ENCODE measurements around the gene PTK6. TPM values are rescaled to one million over a fixed set of nuclear protein-coding genes. Genes with fewer than 3 reads are reported as not detected.
"Not testable (repeated sequence)": the region's sequence is repeated elsewhere in the genome, so short reads cannot be mapped to it uniquely, and the experiment has no call there.

The PTK6 gene
- total RNA-seq, 1 donor from 2014 or later = 0.13 TPM

DNA sequence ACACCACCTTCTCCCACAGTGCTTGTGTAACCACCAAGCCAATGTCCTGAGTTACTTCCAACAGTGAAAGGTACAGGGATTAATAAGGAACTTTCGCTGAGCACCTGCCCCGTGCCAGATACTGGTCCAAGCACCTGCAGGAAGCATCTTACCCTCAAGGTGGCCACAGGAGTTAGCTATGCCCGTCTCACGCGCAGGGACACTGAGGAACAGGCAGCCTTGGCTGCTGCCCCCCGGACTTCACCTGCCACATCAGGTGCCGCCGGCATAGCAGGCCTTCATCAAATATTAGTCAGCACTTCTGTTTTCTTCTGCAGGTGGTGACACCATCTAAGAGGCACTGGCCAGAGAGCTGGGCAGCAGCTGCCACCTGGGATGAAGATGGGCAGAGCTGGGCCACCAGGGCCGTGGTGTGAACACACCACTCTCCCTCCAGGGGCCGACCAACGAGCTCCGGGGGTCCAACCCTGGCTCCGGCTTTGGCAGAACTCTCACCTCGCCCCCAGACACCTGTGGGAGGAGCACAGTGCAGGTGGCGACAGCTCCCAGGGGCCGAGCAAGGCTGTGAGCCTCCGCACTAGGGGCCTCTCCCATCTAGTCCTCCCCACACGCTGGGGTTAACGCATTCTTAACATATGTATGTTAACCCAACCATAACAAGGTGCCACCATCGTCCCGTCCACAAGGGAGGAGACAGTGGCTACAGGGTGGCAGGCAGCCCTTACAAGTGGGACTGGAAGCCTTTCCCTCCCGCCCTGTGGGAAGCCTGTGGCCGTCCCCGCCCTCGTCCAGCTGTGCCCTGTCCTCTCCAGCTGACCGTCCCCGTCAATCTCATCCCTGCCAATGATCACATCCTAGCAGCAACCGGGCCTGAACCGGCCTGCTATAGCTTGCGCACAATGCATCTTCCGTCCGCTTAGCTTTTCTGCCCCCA lies 19.5 kb downstream of the PTK6 start:
- no peaks in the 10 kb centered on the region for H3K9me3 Mint-ChIP-seq (ENCODE audit: unreplicated experiment)
- peak overlapping the region; percentile 48 for H3K4me3 Mint-ChIP-seq (ENCODE audit: unreplicated experiment)
- no peak for DNase-seq (ENCODE audit: extremely low spot score, unreplicated experiment)
- TF ChIP-seq CTCF (IDR thresholded peaks at IDR 0.05) = no peak
- H3K27me3 Mint-ChIP-seq (ENCODE audit: unreplicated experiment) = peaks cover 11% of the 10 kb centered on the region
- H3K36me3 Mint-ChIP-seq (ENCODE audit: unreplicated experiment) = peaks cover 3% of the 10 kb centered on the region
- H3K4me1 Mint-ChIP-seq (ENCODE audit: unreplicated experiment) = peaks cover 14% of the 10 kb centered on the region
- no peak overlapping the region for H3K27ac Mint-ChIP-seq (ENCODE audit: unreplicated experiment)

DNA sequence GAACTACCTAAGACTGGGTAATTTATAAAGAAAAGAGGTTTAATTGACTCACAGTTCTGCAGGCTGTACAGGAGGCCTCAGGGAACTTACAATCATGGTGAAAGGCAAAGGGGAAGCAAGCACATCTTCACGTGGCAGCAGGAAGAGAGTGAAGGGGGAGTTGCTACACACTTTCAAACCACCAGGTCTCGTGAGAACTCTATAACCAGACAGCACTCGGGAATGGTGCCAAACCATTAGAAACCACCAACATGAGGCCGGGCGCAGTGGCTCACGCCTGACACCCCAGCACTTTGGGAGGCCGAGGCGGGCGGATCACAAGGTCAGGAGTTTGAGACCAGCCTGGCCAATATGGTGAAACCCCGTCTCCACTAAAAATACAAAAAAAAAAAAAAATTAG lies 22.7 kb downstream of the PTK6 start:
- not testable (repeated sequence) for H3K4me3 Mint-ChIP-seq (ENCODE audit: unreplicated experiment); H3K36me3 Mint-ChIP-seq (ENCODE audit: unreplicated experiment); H3K4me1 Mint-ChIP-seq (ENCODE audit: unreplicated experiment); H3K27ac Mint-ChIP-seq (ENCODE audit: unreplicated experiment); DNase-seq (ENCODE audit: extremely low spot score, unreplicated experiment); H3K9me3 Mint-ChIP-seq (ENCODE audit: unreplicated experiment)
- H3K27me3 Mint-ChIP-seq (ENCODE audit: unreplicated experiment) = peaks cover 30% of the 10 kb centered on the region

- H3K27me3 Mint-ChIP-seq (ENCODE audit: unreplicated experiment) = peaks cover 37% of the 10 kb centered on the region
- H3K9me3 Mint-ChIP-seq (ENCODE audit: unreplicated experiment) = no peaks in the 10 kb centered on the region
- H3K4me3 Mint-ChIP-seq (ENCODE audit: unreplicated experiment) = no peak overlapping the region
- no peaks in the 10 kb centered on the region for H3K36me3 Mint-ChIP-seq (ENCODE audit: unreplicated experiment)
- no peak for TF ChIP-seq CTCF (IDR thresholded peaks at IDR 0.05)
- no peak overlapping the region for H3K27ac Mint-ChIP-seq (ENCODE audit: unreplicated experiment)
- no peak for DNase-seq (ENCODE audit: extremely low spot score, unreplicated experiment)
- H3K4me1 Mint-ChIP-seq (ENCODE audit: unreplicated experiment) = no peaks in the 10 kb centered on the region
These were observed 24.0 kb downstream of the PTK6 start for GRCh38 chr20:63513207-63513606.

- TF ChIP-seq CTCF (IDR thresholded peaks at IDR 0.05) = no peak
- H3K4me3 Mint-ChIP-seq (ENCODE audit: unreplicated experiment) = no peak overlapping the region
These were observed 28.1 kb downstream of the PTK6 start for GRCh38 chr20:63509088-63509564.

GRCh38 chr20:63508072-63508768 lies 29.0 kb downstream of the PTK6 start:
- peaks cover 48% of the 10 kb centered on the region for H3K27me3 Mint-ChIP-seq (ENCODE audit: unreplicated experiment)
- no peaks in the 10 kb centered on the region for H3K4me1 Mint-ChIP-seq (ENCODE audit: unreplicated experiment)
- H3K27ac Mint-ChIP-seq (ENCODE audit: unreplicated experiment) = no peak overlapping the region
- TF ChIP-seq CTCF (IDR thresholded peaks at IDR 0.05) = no peak
- no peaks in the 10 kb centered on the region for H3K36me3 Mint-ChIP-seq (ENCODE audit: unreplicated experiment)
- H3K4me3 Mint-ChIP-seq (ENCODE audit: unreplicated experiment) = no peak overlapping the region
- H3K9me3 Mint-ChIP-seq (ENCODE audit: unreplicated experiment) = peaks cover 5% of the 10 kb centered on the region
- no peak for DNase-seq (ENCODE audit: extremely low spot score, unreplicated experiment)

More at GRCh38 chr20:63509088-63509564, 28.1 kb downstream of the PTK6 start:
- H3K9me3 Mint-ChIP-seq (ENCODE audit: unreplicated experiment) = peaks cover 5% of the 10 kb centered on the region
- H3K27ac Mint-ChIP-seq (ENCODE audit: unreplicated experiment) = no peak overlapping the region
- peaks cover 49% of the 10 kb centered on the region for H3K27me3 Mint-ChIP-seq (ENCODE audit: unreplicated experiment)
- DNase-seq (ENCODE audit: extremely low spot score, unreplicated experiment) = no peak
- no peaks in the 10 kb centered on the region for H3K4me1 Mint-ChIP-seq (ENCODE audit: unreplicated experiment)
- H3K36me3 Mint-ChIP-seq (ENCODE audit: unreplicated experiment) = no peaks in the 10 kb centered on the region
